HG02588 (cell line): ENCODE measurements around the gene NEDD8.
"Not testable (repeated sequence)": the region's sequence is repeated elsewhere in the genome, so short reads cannot be mapped to it uniquely, and the experiment has no call there.

Source experiments
- ATAC-seq: cut with Tn5 transposase; IDR thresholded peaks from one replicate; pipeline ENCODE4 v1.9.1; 2021; ENCODE audit warnings: mild to moderate bottlenecking, moderate library complexity; ENCODE audit not compliant: unreplicated experiment

Gene NEDD8

DNA sequence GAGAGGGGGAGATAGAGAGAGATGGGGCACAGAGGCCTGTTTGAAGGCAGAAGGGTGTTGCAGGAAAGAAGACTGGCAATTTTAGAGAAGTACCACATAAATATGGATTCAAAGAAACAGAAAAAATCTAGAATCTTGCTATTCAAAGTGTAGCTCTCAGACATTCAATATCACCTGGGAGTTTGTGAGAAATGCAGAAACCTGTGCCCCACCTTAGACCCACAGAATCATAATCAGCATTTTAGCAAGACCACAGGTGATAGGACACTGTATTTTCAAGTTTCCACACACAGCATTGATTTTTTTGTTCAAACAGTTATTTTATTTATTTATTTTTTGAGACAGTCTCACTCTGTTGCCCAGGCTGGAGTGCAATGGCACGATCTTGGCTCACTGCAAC, 3.3 kb downstream of the NEDD8 start:
- ATAC-seq, result no peak

DNA sequence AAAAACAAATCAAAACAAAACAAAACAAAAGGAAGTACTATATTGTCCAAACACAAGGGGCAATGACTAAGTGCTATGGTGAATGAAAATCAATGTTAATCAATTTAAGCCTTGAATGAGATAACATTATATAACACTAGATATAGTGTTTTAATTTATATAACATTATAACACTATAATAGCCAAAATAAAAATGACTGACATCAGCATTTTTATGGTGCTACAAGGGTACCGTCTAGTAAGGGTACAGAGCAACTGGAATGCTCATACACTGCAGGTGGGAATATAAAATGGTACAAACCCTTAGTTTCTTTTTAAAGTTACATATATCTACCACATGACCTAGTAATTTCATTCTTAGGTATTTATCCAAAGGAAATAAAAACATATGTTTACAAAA, 5.7 kb downstream of the NEDD8 start:
- no peak for ATAC-seq

DNA sequence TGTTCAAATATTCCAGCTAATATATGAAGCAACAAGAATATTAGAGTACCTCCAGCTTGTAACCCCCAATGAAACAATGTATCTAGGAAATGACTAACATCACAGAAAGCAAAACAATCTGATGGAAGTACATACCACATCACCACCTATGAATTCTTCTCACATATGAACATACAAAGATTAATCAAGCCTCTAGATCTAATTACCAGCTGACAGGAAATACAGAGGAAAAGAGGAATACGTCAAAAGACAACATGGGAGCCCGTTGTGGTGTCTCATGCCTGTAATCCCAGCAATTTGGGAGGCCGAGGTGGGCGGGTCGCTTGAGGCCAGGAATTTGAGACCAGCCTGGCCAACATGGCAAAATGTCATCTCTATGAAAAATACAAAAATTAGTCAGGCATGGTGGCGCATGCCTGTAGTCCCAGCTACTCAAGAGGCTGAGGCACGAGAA, 7.5 kb downstream of the NEDD8 start:
- no peak for ATAC-seq

DNA sequence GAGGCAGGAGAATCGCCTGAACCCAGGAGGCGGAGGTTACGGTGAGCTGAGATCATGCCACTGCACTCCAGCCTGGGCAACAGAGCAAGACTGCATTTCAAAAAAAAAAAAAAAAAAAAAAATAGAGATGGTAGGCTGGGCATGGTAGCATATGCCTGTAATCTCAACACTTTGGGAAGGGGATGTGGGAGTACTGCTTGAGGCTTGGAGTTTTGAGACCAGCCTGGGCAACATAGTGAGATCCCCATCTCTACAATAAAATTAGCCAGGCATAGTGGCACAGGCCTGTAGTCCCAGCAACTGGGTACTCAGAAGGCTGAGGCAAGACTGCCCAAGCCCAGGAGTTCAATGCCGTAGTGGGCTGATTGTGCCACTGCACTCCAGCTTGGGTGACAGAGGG, 9.2 kb downstream of the NEDD8 start:
- not testable (repeated sequence) for ATAC-seq

DNA sequence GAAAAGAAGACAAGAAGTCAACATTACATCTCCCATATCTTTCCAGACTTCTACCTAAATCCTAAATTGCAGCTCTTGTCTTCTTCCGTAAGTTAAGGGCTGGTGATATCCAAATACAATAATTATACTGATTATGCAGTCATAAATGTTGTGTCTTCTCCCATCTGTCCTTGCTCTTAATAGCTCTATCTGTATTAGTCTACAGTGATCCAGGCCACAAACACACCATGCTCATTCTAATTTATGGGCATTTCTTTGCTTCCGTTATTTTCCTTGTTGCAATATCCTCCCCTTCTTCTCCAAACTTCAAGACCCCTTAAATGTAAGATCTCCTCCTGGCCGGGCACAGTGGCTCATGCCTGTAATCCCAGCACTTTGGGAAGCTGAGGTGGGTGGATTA, 12.6 kb downstream of the NEDD8 start:
- ATAC-seq, result no peak

DNA sequence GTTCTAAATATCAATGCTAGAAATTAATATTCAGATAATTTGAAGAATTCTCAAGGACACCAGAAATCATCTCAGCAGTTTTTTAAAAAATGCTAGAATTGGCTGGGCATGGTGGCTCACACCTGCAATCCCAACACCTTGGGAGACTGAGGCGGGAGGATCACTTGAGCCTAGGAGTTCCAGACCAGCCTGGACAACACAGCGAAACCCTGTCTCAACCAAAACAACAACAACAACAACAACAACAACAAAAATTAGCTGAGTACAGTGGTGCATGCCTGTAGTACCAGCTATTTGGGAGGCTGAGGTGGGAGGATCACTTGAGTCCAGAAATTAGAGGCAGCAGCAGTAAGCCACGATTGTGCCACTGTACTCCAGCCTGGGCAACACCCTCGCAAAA, 13.1 kb downstream of the NEDD8 start:
- ATAC-seq, result no peak

DNA sequence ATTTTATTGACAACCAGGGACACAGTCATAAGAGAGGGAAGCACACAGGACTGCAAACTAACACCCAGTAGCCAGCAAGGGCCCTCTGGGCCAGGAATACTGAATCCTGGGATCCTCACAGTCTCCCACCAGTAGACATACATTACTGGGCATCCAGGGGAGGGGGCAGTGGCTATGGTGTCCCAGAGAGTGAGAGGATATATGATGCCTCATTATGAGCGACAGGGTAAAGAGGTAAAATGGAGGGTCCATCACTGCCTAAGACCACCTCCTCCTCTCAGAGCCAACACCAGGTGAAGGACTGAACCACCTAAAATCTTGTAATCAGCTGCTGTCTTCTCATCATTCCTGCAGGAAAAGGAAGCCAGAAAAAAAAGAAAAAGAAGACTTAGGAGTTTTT, 15.3 kb downstream of the NEDD8 start:
- ATAC-seq, result not testable (repeated sequence)

DNA sequence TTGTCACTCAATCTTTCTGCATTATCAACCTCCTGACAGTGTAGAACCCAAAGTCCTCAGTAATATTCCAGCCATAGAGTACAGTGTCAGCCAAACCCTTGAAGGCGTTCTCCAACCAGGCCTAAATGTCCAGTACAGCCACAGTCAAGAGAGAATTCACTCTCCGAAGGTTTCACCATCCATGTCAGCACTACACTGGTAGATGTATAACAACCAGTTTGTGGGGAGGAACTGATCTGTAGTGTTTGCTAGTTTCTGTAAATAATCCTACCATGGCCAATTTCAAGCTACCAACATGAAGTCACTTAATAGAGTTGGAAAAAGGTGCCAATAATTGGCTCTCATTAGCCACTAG, 15.8 kb downstream of the NEDD8 start:
- ATAC-seq, result no peak

DNA sequence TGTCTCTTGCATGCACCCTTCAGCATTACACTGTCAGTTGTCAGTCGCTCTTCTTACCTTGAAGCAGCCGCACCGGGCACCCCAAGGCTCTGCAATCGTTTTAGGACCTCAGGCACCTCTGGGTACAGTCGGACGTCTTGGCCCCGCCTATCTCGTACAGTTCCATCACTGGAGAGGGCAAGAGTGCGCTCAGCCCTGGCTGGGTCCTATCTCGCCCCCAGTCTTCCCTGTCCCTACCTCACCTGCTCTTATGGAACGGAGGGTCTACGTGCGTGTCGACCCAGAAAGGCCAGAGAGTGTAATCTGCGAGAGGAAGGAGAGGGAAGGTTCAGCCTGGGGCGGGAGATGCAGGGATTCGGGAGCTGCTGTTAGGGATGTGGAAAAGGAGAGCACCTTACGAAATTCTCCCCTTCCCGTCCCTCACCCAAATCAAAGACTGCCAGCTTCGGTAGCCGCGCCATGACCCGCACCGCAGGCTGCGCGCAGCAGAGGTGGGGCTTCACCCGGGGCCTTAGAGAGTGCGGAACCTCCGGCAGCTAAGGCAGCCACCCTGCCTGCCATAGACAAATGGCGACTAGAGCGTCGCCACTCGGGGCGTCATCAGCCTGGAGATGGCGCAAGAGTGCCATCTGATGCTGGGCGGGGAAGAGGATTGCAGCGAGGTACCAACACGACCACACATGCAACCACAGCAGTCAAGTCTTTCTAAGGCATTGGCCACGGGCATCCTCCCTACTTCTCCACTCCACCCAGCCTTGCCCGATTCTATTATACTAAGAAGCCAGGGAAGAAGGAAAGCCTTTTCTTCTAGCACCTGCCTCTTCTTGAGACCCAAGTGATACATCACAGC, 16.4 kb downstream of the NEDD8 start, which contains the start of gene MDP1:
TSS of gene MDP1 (minus strand) at position 572 of the 850 bp plus-strand sequence. CDS start at position 461, 111 bp downstream.
- ATAC-seq, result peak; percentile 66

DNA sequence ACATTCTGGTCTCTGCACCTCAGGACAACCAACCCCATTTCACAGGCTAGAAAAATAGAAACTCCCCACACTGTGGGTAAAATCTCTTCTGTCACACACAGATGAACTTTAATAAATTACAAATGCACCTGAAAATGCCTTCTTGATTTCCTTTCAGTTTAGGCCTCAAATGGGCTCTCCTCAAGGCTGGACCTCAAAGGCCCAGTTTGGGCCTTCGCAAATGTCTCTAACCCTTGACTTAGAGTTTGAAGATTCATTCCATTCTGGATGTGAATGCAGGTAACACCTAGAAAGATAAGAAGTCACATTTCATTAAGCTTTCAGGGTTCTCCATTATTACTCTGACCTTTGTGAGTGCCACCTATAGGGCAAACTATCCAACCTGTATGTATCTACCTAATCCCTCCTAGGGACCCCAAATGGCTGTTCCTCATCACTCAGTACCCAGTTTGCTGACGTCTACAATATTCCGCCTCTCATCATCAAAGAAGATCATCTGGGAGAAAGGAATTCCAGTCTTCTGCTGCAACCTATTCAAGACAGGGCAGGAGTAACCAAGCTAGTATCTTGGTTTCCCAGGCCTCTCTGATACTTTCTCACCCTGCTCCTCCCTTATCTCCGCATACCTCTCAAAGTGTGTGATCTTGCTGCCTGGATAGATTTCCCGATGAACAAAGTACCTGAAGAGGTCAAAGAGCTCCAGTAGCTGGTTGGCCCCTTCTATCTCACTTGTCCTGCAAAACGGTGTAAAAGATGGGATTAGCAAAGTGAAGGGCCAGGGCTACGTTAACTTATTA, 18.1 kb downstream of the NEDD8 start:
- no peak for ATAC-seq

DNA sequence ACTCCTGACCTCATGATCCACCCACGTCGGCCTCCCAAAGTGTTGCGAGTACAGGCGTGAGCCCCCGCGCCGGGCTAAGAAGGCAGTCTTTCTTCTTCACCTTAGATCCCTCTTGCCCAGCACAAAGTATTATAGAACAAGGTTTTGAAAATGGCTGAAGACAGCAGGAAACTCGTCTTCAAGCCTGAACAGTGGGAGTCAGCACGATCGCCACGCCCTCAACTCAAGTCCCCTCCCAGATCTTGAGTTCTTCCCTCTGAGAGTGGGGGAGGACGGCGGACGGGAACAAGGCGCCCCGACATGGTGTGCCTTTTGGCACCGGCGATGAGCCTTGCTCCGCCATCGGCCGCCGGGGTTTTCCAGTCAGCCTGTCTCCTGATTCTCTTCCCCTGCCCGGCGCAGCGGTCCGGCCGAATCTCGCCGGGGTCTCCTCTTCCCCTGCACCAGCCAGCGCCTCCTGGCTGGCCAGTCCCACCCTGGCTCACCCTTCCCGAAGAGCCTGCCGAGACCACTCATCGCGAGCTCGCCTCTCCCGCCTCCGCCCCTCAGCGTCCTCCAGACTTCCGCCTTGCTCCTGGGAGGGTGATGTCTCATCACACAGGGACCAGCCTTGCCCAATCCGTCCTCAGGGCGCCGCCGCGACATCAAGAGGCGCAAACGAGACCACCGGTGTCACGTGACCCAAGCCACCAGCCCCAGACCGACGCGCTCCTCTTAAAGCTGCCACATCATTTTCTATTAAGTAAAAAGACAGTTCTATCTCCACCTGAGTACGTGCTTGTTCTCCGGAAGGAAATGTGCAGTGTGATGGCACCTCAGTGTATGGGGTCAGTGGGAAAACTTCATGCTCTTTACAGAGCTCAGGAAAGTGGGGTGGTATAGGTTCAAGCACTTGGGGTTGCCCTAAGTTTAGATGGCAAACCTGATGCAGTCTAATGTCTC, 19.0 kb downstream of the NEDD8 start, which contains the start of gene CHMP4A:
TSS of gene CHMP4A (minus strand) at position 565 of the 942 bp plus-strand sequence. CDS start at position 516, 49 bp downstream.
- peak; percentile 76 for ATAC-seq

DNA sequence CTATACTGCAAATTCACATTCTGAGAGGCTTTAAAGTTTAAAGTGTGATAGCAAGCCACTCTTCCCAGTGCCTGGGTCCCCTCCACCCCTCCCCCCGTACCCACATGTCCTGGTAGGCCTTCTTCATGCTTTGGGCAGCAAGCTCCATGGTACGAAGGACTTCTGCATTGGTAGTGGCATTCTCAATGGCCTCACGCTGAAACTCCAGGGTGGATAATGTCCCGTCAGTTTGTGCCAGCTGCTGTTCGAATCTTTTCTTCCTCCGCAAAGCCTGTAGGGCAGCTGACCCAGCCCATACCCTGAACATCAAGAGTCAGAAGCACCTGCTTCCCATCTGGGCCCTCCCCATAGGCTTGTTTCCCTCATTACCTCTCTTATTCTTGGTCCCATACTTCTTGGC, 20.9 kb downstream of the NEDD8 start:
- ATAC-seq, result no peak

DNA sequence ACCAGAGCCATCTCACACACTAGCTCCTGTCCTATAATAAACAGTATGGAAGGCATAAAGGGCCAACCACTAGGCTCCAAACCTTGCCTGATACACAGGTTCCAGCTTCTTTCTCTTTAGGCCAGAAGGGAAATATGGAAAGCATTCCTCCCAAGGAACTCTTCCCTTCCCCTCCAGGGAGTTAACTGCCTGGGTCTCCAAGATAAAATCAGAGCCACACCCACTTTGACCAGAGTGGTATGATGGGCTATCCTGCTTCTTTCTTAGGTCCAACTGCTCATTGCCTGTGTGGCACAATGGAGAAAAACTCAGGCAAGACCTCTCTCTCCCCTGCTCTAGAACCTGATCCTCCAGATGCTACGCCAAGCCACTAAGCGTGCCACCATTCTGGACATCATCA, 24.5 kb downstream of the NEDD8 start:
- no peak for ATAC-seq

DNA sequence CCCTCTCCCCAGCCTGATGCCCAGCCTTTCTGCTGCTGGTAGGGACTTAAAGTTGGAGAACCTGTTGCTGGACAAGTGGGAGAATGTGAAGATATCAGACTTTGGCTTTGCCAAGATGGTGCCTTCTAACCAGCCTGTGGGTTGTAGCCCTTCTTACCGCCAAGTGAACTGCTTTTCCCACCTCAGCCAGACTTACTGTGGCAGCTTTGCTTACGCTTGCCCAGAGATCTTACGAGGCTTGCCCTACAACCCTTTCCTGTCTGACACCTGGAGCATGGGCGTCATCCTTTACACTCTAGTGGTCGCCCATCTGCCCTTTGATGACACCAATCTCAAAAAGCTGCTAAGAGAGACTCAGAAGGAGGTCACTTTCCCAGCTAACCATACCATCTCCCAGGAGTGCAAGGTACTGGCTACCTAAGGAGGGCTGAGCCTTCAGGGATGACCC, 25.0 kb downstream of the NEDD8 start:
- ATAC-seq, result no peak

DNA sequence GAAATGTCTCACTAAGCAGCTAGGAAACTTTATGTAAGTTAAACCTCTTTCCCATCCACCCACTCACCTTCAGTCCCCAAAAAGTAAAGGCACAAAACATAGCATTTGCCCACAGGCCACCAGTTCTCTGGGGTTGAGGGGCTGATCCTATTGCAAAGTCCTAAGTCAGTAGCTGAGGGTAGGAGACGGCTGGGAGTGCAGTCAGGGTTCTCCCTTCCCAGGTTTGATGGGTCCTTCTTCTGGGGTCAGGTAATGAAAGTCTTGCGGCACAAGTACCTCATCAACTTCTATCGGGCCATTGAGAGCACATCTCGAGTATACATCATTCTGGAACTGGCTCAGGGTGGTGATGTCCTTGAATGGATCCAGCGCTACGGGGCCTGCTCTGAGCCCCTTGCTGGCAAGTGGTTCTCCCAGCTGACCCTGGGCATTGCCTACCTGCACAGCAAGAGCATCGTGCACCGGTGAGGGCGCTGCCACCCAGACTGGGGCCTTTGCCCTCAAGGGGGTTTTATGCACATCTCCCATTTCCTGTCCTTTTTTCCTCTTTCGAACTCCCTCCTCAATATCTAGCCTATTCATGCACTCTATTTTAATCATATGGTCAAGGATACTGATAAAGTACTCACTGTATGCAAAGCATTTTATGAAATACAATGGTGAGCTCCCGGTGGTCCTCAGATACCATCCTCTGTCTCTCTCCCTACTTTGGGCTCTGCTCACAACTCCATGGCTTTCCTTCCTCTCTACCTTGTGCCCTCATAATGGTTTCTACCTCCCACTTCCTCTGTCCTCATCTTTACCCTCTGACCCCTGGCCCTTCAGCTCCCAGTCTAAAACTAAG, 25.7 kb downstream of the NEDD8 start:
- ATAC-seq, result no peak

DNA sequence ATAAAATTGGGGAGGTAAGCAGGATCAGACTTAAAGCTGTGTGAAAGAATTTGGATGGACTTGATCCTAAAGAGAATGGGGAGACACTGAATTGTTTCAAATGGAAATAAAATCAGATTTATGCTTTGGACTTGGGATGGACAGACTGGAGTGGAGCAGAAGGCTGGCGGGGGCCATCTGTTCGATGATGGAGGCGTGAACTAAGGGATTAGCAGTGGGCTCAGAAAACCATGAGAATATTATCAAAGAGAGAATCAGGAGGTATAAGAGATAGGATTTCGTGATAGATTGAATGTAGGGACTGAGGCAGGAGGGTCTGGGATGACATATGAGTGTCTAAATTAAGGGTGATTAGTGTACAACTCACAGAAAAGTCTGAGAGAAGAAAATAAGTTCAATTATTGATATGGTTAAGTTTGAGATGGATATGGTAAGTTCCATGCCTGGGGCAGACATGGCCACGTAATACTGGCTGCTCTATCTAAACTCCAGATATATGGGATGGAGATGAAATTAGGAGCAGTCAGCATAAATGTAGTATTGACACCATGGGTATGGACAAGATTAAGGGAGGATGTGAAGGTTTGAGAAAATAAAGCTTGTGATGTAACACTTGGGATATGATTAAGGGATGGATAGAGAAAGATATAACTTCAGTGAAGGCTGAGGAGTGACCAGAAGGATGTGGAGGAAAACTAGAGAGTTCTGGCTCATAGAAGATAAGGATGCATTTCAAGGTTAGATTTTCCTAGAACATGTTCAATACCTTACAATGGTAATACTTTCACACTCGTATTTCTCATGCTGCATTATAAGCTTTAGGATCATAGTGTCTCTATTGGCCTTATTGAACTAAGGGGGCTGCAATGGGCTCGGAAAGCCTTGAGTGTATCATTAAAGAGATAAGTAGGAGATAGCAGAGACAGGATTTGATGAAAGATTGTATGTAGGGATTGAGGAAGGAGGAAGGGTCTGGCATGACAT, 27.7 kb downstream of the NEDD8 start:
- ATAC-seq, result no peak

DNA sequence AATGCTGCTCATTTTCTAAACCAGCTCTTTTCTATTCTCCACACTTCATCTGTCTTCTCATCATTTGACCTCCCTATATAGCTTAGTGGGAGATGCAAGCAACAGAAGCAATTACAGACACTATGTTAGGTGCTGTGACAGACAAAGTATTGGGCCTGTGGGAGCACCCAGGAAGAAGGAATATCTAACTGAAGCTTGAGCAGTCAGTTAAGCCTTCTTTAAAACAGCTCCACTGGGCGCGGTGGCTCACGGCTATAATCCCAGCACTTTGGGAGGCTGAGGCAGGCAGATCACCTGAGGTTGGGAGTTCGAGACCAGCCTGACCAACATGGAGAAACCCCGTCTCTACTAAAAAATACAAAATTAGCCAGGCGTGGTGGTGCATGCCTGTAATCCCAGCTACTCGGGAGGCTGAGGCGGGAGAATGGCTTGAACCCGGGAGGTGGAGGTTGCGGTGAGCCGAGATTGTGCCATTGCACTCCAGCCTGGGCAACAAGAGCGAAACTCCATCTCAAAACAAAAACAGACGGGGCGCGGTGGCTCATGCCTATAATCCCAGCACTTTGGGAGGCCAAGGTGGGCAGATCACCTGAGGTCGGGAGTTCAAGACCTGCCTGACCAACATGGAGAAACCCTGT, 28.8 kb downstream of the NEDD8 start:
- ATAC-seq, result not testable (repeated sequence)

DNA sequence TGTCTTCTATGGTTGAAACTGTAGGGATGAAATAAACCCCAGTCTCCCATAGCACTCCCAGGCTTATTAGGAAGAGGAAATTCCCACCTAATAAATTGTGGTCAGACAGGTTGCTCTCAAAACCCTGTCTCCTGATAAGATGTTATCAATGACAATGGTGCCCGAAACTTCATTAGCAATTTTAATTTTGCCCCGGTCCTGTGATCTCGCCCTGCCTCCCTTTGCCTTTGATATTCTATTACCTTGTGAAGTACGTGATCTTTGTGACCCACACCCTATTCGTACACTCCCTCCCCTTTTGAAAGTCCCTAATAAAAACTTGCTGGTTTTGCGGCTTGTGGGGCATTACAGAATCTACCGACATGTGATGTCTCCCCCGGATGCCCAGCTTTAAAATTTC, 29.6 kb downstream of the NEDD8 start:
- ATAC-seq, result not testable (repeated sequence)
